OCI-LY7 (cell line): ENCODE measurements around the gene SSBP2. TPM values are rescaled to one million over a fixed set of nuclear protein-coding genes. Genes with fewer than 3 reads are reported as not detected.

Source experiments
- BruUV-seq: library from RNA; stranded (reverse); fragments of 400-500 nt; replicated peaks from 2 replicates; lab custom pipeline; 2021; lab: Mats Ljungman, UMichigan
- CTCF ChIA-PET: fragments of 300-600 bp; sonication (Branson Sonifier 250); formaldehyde crosslinking; loops from one replicate; lab custom pipeline; 2022; ENCODE audit warnings: antibody characterized with exemption; ENCODE audit not compliant: unreplicated experiment; lab: Charles Lee
- POLR2A ChIA-PET: fragments of 300-600 bp; sonication (Branson Sonifier 250); formaldehyde crosslinking; loops from one replicate; lab custom pipeline; 2022; ENCODE audit warnings: antibody characterized with exemption; lab: Charles Lee
- DNase-seq: peaks from one replicate; pipeline ENCODE4 v3.0.0-alpha.2; 2015; ENCODE audit warnings: low spot score
- H2AFZ ChIP-seq: fragments of 200-600 bp; sonication (generic), shearing (Covaris generic); 2 replicates; pipeline ENCODE4 v1.6.1; 2014; ENCODE audit warnings: mild to moderate bottlenecking, antibody characterized with exemption, low read length, moderate library complexity
- H3K27ac ChIP-seq: fragments of 200-600 bp; sonication (generic); 2 replicates; pipeline ENCODE4 v1.5.1; 2014; ENCODE audit warnings: mixed run types, low read depth, mild to moderate bottlenecking, moderate library complexity, low read length, inconsistent platforms; ENCODE audit not compliant: poor library complexity, severe bottlenecking
- H3K36me3 ChIP-seq: fragments of 200-600 bp; sonication (generic); 2 replicates; pipeline ENCODE4 v1.6.1; 2014; ENCODE audit warnings: mild to moderate bottlenecking, antibody characterized with exemption, low read length, moderate library complexity, mixed read lengths; ENCODE audit not compliant: insufficient read depth
- H3K4me1 ChIP-seq: fragments of 200-600 bp; sonication (generic); 2 replicates; pipeline ENCODE4 v1.5.1; 2014; ENCODE audit warnings: mild to moderate bottlenecking, low read length; ENCODE audit not compliant: insufficient read depth, poor library complexity, severe bottlenecking
- H3K4me2 ChIP-seq: fragments of 200-600 bp; sonication (generic); 2 replicates; pipeline ENCODE4 v1.6.1; 2014; ENCODE audit warnings: mild to moderate bottlenecking, low read length
- H3K4me3 ChIP-seq: fragments of 200-600 bp; sonication (generic); 2 replicates; pipeline ENCODE4 v1.5.1; 2014; ENCODE audit warnings: mild to moderate bottlenecking, low read depth, low read length; ENCODE audit not compliant: poor library complexity, severe bottlenecking
- H3K79me2 ChIP-seq: fragments of 200-600 bp; sonication (generic); 2 replicates; pipeline ENCODE4 v1.6.1; 2016; ENCODE audit warnings: low read depth, mild to moderate bottlenecking, low read length, moderate library complexity, mixed read lengths; ENCODE audit not compliant: insufficient read depth
- H3K9me2 ChIP-seq: fragments of 200-600 bp; sonication (generic); 2 replicates; pipeline ENCODE4 v1.6.1; 2016; ENCODE audit warnings: mild to moderate bottlenecking, low read length, mixed read lengths; ENCODE audit not compliant: insufficient read depth
- H3K9me3 ChIP-seq: fragments of 200-600 bp; sonication (generic); 2 replicates; pipeline ENCODE4 v1.6.1; 2014; ENCODE audit warnings: mild to moderate bottlenecking, mixed run types, low read length, mixed read lengths
- H4K20me1 ChIP-seq: fragments of 200-600 bp; sonication (generic); 2 replicates; pipeline ENCODE4 v1.6.1; 2014; ENCODE audit warnings: mild to moderate bottlenecking, antibody characterized with exemption, low read length, moderate library complexity, mixed read lengths; ENCODE audit not compliant: insufficient read depth
- CTCF ChIP-seq: fragments of 200-600 bp; sonication (generic); conservative IDR thresholded peaks from 2 replicates; pipeline ENCODE4 v1.5.1; 2014; ENCODE audit warnings: mild to moderate bottlenecking, antibody characterized with exemption, low read length, moderate library complexity, mixed read lengths
- EZH2phosphoT487 ChIP-seq: fragments of 200-600 bp; sonication (generic); IDR thresholded peaks from 2 replicates; pipeline ENCODE4 v1.6.1; 2018; ENCODE audit warnings: low read depth, borderline replicate concordance, mild to moderate bottlenecking, mixed run types, antibody characterized with exemption, low read length, moderate library complexity, mixed read lengths
- intact Hi-C: fragments of 100-400 bp; cut with micrococcal nuclease; formaldehyde crosslinking; loops from one replicate; pipeline ENCODE4 v1.10.0; 2022; ENCODE audit not compliant: unreplicated experiment
- total RNA-seq, 2 experiments: library from RNA; depleted of rRNA in 1 of 2; stranded (reverse); fragments of >200 nt in 1 of 2; shearing (Covaris generic) in 1 of 2; gene quantifications; 2 replicates each; pipeline ENCODE4 v1.2.3, GENCODE V29; 2014 to 2022

The SSBP2 gene
- total RNA-seq, 2 experiments from 2014 or later = 140 to 172 TPM

- Histone ChIP-seq H3K4me2 (no peak overlapping the region), H3K79me2 (peaks cover 41% of the 10 kb centered on the region; the same call in 1 of the 2 replicates), H3K9me3 (no peaks in the 10 kb centered on the region), H3K27ac (no peak overlapping the region), H3K9me2 (no peaks in the 10 kb centered on the region), H2AFZ (no peak overlapping the region), H4K20me1 (no peaks in the 10 kb centered on the region), H3K4me1 (peaks cover 49% of the 10 kb centered on the region), H3K4me3 (no peak overlapping the region), H3K36me3 (peaks cover 23% of the 10 kb centered on the region)
- BruUV-seq = no TSS peak
- ChIA-PET POLR2A (no interaction called here), CTCF (no interaction called here)
- TF ChIP-seq EZH2phosphoT487 = no peak
- TF ChIP-seq CTCF = peak; percentile 85
- intact Hi-C loops = no loop called here
- peak; percentile 46 for DNase-seq
Measured at GRCh38 chr5:81513982-81514381, 236.9 kb downstream of the SSBP2 start.

- TF ChIP-seq CTCF = no peak
- no peak for TF ChIP-seq EZH2phosphoT487
- H3K36me3 ChIP-seq = peaks cover 23% of the 10 kb centered on the region
- no peak overlapping the region for H2AFZ ChIP-seq
- ChIA-PET CTCF (no interaction called here), POLR2A (interaction anchor here (0.5 to 1.4 kb wide), 2 partner anchors 195 to 231 kb away, joined by 3 to 4 read pairs; no protein-coding TSS in a partner anchor)
- no peaks in the 10 kb centered on the region for H3K9me2 ChIP-seq
- no peak overlapping the region for H3K27ac ChIP-seq
- DNase-seq = no peak
- H3K9me3 ChIP-seq = no peaks in the 10 kb centered on the region
- peaks cover 46% of the 10 kb centered on the region for H3K4me1 ChIP-seq
- H4K20me1 ChIP-seq = no peaks in the 10 kb centered on the region
- no peak overlapping the region for H3K4me3 ChIP-seq
- H3K79me2 ChIP-seq = peaks cover 36% of the 10 kb centered on the region; the same call in 1 of the 2 replicates
- no peak overlapping the region for H3K4me2 ChIP-seq
- intact Hi-C loops = no loop called here
- BruUV-seq = no TSS peak
Measured at GRCh38 chr5:81513473-81513872, 237.4 kb downstream of the SSBP2 start.

GRCh38 chr5:81506900-81507588 lies 243.9 kb downstream of the SSBP2 start:
- ChIA-PET CTCF (no interaction called here), POLR2A (interaction anchor here (0.7 to 0.9 kb wide), 2 partner anchors 11 to 244 kb away, joined by 3 read pairs; partner anchors contain the start of gene SSBP2)
- H3K9me2 ChIP-seq = no peaks in the 10 kb centered on the region
- H2AFZ ChIP-seq = no peak overlapping the region
- peak overlapping the region; percentile 40 for H3K27ac ChIP-seq
- H4K20me1 ChIP-seq = no peaks in the 10 kb centered on the region
- H3K36me3 ChIP-seq = peaks cover 46% of the 10 kb centered on the region
- no peaks in the 10 kb centered on the region for H3K9me3 ChIP-seq
- TF ChIP-seq EZH2phosphoT487 = no peak
- TF ChIP-seq CTCF = peak; percentile 96
- peaks cover 24% of the 10 kb centered on the region; the same call in 1 of the 2 replicates for H3K79me2 ChIP-seq
- no peak overlapping the region for H3K4me3 ChIP-seq
- intact Hi-C loops = loop anchor here (1.0 to 10.0 kb wide), 5 partner anchors 242 to 718 kb away; no protein-coding TSS in a partner anchor
- DNase-seq = peak; percentile 92
- no TSS peak for BruUV-seq
- peak overlapping the region; percentile 14 for H3K4me2 ChIP-seq
- H3K4me1 ChIP-seq = peaks cover 37% of the 10 kb centered on the region
